Measurements from ENCODE around the gene IREB2. TPM values are rescaled to one million over a fixed set of nuclear protein-coding genes. Genes with fewer than 3 reads are reported as not detected.

Gene IREB2
- total and polyA plus RNA-seq, 2 of the 13 experiments (the other 11 are each of a cell fraction or from before 2014, with no cell fraction given) = 24.2 to 30.4 TPM

DNA sequence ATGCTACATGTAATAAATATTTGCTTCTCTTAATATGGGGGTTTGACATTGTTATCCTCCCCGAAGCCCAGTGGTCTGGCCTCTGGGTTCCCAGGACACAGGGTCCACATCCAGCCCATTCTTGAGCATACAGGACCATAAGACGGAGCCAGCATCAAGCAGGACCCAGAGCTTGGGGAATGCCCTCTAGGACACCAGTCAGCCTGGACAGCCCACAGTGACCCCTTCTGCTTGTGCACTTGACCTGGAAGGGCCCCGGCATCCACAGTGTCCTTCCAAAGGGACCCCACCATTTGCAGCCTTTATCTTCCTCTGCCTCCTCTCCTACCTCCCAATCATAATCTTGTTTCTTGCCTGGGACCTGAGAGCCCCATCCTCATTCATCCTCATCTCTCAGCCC, 46.2 kb upstream of the IREB2 start:
- Histone ChIP-seq H4K20me1 (ENCODE audit: insufficient read depth, low read length) (no peaks in the 10 kb centered on the region), H3K4me3 (replicated peaks in 1 of 3; ENCODE audit: insufficient read depth in 1 of 3, low read depth in 2 of 3, low read length in 3 of 3) (no peak overlapping the region), H3K4me1 (ENCODE audit: insufficient read depth, low read length) (peaks cover 4% of the 10 kb centered on the region), H3K36me3 (replicated peaks in 1 of 2; ENCODE audit: control insufficient read depth in 1 of 2, insufficient read depth in 2 of 2, low read length in 2 of 2) (no peaks in the 10 kb centered on the region), H3K27me3 (ENCODE audit: control insufficient read depth in 1 of 2, insufficient read depth in 2 of 2, low read length in 2 of 2) (peaks cover 0 to 5% of the 10 kb centered on the region in 2 experiments; a peak in 1 of 5 replicates), H3K9me3 (ENCODE audit: low read length) (no peaks in the 10 kb centered on the region), H3K4me2 (ENCODE audit: low read depth, low read length) (no peak overlapping the region), H2AFZ (ENCODE audit: low read length) (no peak overlapping the region), H3K79me2 (ENCODE audit: insufficient read depth, low read length) (no peaks in the 10 kb centered on the region), H3K9ac (ENCODE audit: insufficient read depth, low read depth, low read length) (no peak overlapping the region), H3K27ac (ENCODE audit: extremely low read length, insufficient read depth, low read length) (no peak overlapping the region)
- FAIRE-seq = no peak
- no peak for TF ChIP-seq NR2C2 (CRISPR knock-in tag; IDR thresholded peaks at IDR 0.05; ENCODE audit: borderline replicate concordance)
- TF ChIP-seq ZNF431 (CRISPR knock-in tag; IDR thresholded peaks at IDR 0.05; ENCODE audit: borderline replicate concordance, low read depth) = no peak
- TF ChIP-seq AGO2 (optimal IDR thresholded peaks at IDR 0.05; ENCODE audit: low read depth, low read length) = no peak
- TF ChIP-seq, protein P1, sequence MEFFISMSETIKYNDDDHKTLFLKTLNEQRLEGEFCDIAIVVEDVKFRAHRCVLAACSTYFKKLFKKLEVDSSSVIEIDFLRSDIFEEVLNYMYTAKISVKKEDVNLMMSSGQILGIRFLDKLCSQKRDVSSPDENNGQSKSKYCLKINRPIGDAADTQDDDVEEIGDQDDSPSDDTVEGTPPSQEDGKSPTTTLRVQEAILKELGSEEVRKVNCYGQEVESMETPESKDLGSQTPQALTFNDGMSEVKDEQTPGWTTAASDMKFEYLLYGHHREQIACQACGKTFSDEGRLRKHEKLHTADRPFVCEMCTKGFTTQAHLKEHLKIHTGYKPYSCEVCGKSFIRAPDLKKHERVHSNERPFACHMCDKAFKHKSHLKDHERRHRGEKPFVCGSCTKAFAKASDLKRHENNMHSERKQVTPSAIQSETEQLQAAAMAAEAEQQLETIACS (CRISPR knock-in tag; IDR thresholded peaks at IDR 0.05) = no peak
- TF ChIP-seq ZNF207 (IDR thresholded peaks at IDR 0.05; ENCODE audit: borderline replicate concordance) = no peak
- in situ Hi-C loops (cut with HindIII; ENCODE audit: extremely low pct_ligation_motif_present, low pct_unique_long_range_greater_than_20kb) = no loop called here
- intact Hi-C loops (cut with micrococcal nuclease; ENCODE audit: unreplicated experiment) = loop anchor here (10.0 kb wide), 1 partner anchor 47 kb away; the partner anchor contains the start of gene CRABP1
- BruUV-seq (replicated peaks) = no TSS peak
- 58% methylated on average over 2 of the region's 3 CpGs for WGBS (ENCODE audit: low lambda C conversion rate)
- no peak for DNase-seq (ENCODE audit: low spot score)
- ATAC-seq = no peak
- ChIA-PET CTCF (ENCODE audit: low intra/inter-chr PET ratio, low total read pairs) (no interaction called here), POLR2A (no interaction called here)

DNA sequence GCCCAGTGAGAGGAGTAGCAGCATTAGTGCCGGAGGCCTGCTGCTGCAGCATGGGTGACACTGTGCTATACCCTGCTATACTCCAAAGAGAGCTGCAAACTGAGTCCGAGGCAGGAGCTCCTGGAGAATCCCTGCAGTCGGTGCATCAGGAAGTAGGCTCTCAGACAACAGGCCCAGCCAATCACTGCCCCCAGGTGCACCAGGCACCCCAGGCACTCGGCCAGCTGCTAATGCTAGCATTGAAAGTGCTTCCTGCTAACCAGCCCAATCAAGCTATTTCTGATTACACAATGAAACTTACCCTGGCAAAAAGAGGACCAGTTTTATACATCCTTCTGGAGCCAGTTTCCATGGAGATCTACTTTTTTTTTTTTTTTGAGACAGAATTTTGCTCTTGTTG, 45.6 kb upstream of the IREB2 start:
- no peak overlapping the region for H3K4me3 ChIP-seq (replicated peaks in 1 of 3; ENCODE audit: insufficient read depth in 1 of 3, low read depth in 2 of 3, low read length in 3 of 3)
- no peaks in the 10 kb centered on the region for H3K36me3 ChIP-seq (replicated peaks in 1 of 2; ENCODE audit: control insufficient read depth in 1 of 2, insufficient read depth in 2 of 2, low read length in 2 of 2)
- TF ChIP-seq MED1 (CRISPR knock-in tag; IDR thresholded peaks at IDR 0.05) (no peak), ATRX (CRISPR knock-in tag; IDR thresholded peaks at IDR 0.05; ENCODE audit: borderline replicate concordance) (no peak)
- H3K27me3 ChIP-seq (ENCODE audit: control insufficient read depth in 1 of 2, insufficient read depth in 2 of 2, low read length in 2 of 2) = peaks cover 0 to 5% of the 10 kb centered on the region in 2 experiments; a peak in 1 of 5 replicates
- H4K20me1 ChIP-seq (ENCODE audit: insufficient read depth, low read length) = no peaks in the 10 kb centered on the region
- POLR2A ChIA-PET = no interaction called here
- intact Hi-C loops (cut with micrococcal nuclease; ENCODE audit: unreplicated experiment) (loop anchor here (10.0 kb wide), 1 partner anchor 48 kb away; the partner anchor contains the start of gene CRABP1), in situ Hi-C loops (cut with HindIII; ENCODE audit: extremely low pct_ligation_motif_present, low pct_unique_long_range_greater_than_20kb) (no loop called here)
- CTCF ChIA-PET (ENCODE audit: low intra/inter-chr PET ratio, low total read pairs) = no interaction called here
- 24% methylated on average over 3 of the region's 4 CpGs for WGBS (ENCODE audit: low lambda C conversion rate)
- no peaks in the 10 kb centered on the region for H3K9me3 ChIP-seq (ENCODE audit: low read length)
- H3K4me1 ChIP-seq (ENCODE audit: insufficient read depth, low read length) = peaks cover 11% of the 10 kb centered on the region
- FAIRE-seq (no peak), DNase-seq (ENCODE audit: low spot score) (no peak), ATAC-seq (no peak)
- no peak overlapping the region for H3K27ac ChIP-seq (ENCODE audit: extremely low read length, insufficient read depth, low read length)
- no peak overlapping the region for H3K9ac ChIP-seq (ENCODE audit: insufficient read depth, low read depth, low read length)
- no TSS peak for BruUV-seq (replicated peaks)
- no peak overlapping the region for H3K4me2 ChIP-seq (ENCODE audit: low read depth, low read length)
- no peaks in the 10 kb centered on the region for H3K79me2 ChIP-seq (ENCODE audit: insufficient read depth, low read length)
- H2AFZ ChIP-seq (ENCODE audit: low read length) = no peak overlapping the region

Measured in HepG2 (cell line).